ENCODE data around the gene PLXNA2.

PLXNA2 gene

GRCh38 chr1:208227366-208227765 lies 16.8 kb downstream of the PLXNA2 start:
- Histone ChIP-seq H3K9me3 (ENCODE audit: insufficient read depth, low read length) (no peaks in the 10 kb centered on the region), H4K20me1 (ENCODE audit: insufficient read depth, low read length) (no peaks in the 10 kb centered on the region; the same call in 1 of the 2 replicates), H3K27me3 (ENCODE audit: low read depth, low read length) (no peaks in the 10 kb centered on the region), H3K4me3 (ENCODE audit: low read length) (no peak overlapping the region), H2AFZ (ENCODE audit: low read depth, low read length) (no peak overlapping the region), H3K4me2 (ENCODE audit: low read length) (no peak overlapping the region), H3K36me3 (replicated peaks; ENCODE audit: low read depth, low read length) (no peaks in the 10 kb centered on the region), H3K79me2 (ENCODE audit: low read length) (peaks cover 14% of the 10 kb centered on the region), H3K9ac (ENCODE audit: low read length) (no peak overlapping the region), H3K4me1 (ENCODE audit: low read length) (peaks cover 10% of the 10 kb centered on the region; the same call in 1 of the 2 replicates), H3K27ac (ENCODE audit: low read length) (no peak overlapping the region)
- no peak for TF ChIP-seq EZH2phosphoT487 (IDR thresholded peaks at IDR 0.05; ENCODE audit: low read depth)
- no peak for TF ChIP-seq CTCF (IDR thresholded peaks at IDR 0.05; ENCODE audit: low read depth, low read length)

- H2AFZ ChIP-seq (ENCODE audit: low read depth, low read length): no peak overlapping the region
- TF ChIP-seq EZH2phosphoT487 (IDR thresholded peaks at IDR 0.05; ENCODE audit: low read depth) (no peak), CTCF (IDR thresholded peaks at IDR 0.05; ENCODE audit: low read depth, low read length) (no peak)
- H3K4me1 ChIP-seq (ENCODE audit: low read length): peaks cover 10% of the 10 kb centered on the region; the same call in 1 of the 2 replicates
- H3K79me2 ChIP-seq (ENCODE audit: low read length): peaks cover 3% of the 10 kb centered on the region; the same call in 1 of the 2 replicates
- H3K9me3 ChIP-seq (ENCODE audit: insufficient read depth, low read length): no peaks in the 10 kb centered on the region
- H3K27ac ChIP-seq (ENCODE audit: low read length): no peak overlapping the region
- no peaks in the 10 kb centered on the region; the same call in 1 of the 2 replicates for H4K20me1 ChIP-seq (ENCODE audit: insufficient read depth, low read length)
- no peaks in the 10 kb centered on the region for H3K27me3 ChIP-seq (ENCODE audit: low read depth, low read length)
- H3K4me3 ChIP-seq (ENCODE audit: low read length): no peak overlapping the region
- no peak overlapping the region for H3K9ac ChIP-seq (ENCODE audit: low read length)
- no peaks in the 10 kb centered on the region for H3K36me3 ChIP-seq (replicated peaks; ENCODE audit: low read depth, low read length)
- no peak overlapping the region for H3K4me2 ChIP-seq (ENCODE audit: low read length)
Measured at GRCh38 chr1:208225954-208226937, 17.9 kb downstream of the PLXNA2 start.

- no peaks in the 10 kb centered on the region for H3K9me3 ChIP-seq (ENCODE audit: insufficient read depth, low read length)
- TF ChIP-seq EZH2phosphoT487 (IDR thresholded peaks at IDR 0.05; ENCODE audit: low read depth) (no peak), CTCF (IDR thresholded peaks at IDR 0.05; ENCODE audit: low read depth, low read length) (no peak)
- no peak overlapping the region for H3K4me2 ChIP-seq (ENCODE audit: low read length)
- H3K4me3 ChIP-seq (ENCODE audit: low read length): no peak overlapping the region
- H3K27me3 ChIP-seq (ENCODE audit: low read depth, low read length): no peaks in the 10 kb centered on the region
- H3K9ac ChIP-seq (ENCODE audit: low read length): no peak overlapping the region
- no peak overlapping the region for H2AFZ ChIP-seq (ENCODE audit: low read depth, low read length)
- H3K27ac ChIP-seq (ENCODE audit: low read length): no peak overlapping the region
- no peaks in the 10 kb centered on the region for H4K20me1 ChIP-seq (ENCODE audit: insufficient read depth, low read length)
- peaks cover 10% of the 10 kb centered on the region; the same call in 1 of the 2 replicates for H3K4me1 ChIP-seq (ENCODE audit: low read length)
- peaks cover 3% of the 10 kb centered on the region; the same call in 1 of the 2 replicates for H3K79me2 ChIP-seq (ENCODE audit: low read length)
- no peaks in the 10 kb centered on the region for H3K36me3 ChIP-seq (replicated peaks; ENCODE audit: low read depth, low read length)
Measured at GRCh38 chr1:208224192-208224713, 19.9 kb downstream of the PLXNA2 start.

- no peak overlapping the region for H3K9ac ChIP-seq (ENCODE audit: low read length)
- H3K27ac ChIP-seq (ENCODE audit: low read length): no peak overlapping the region
- H2AFZ ChIP-seq (ENCODE audit: low read depth, low read length): no peak overlapping the region
- H3K4me1 ChIP-seq (ENCODE audit: low read length): peaks cover 10% of the 10 kb centered on the region; the same call in 1 of the 2 replicates
- TF ChIP-seq EZH2phosphoT487 (IDR thresholded peaks at IDR 0.05; ENCODE audit: low read depth) (no peak), CTCF (IDR thresholded peaks at IDR 0.05; ENCODE audit: low read depth, low read length) (no peak)
- no peak overlapping the region for H3K4me2 ChIP-seq (ENCODE audit: low read length)
- peaks cover 3% of the 10 kb centered on the region; the same call in 1 of the 2 replicates for H3K79me2 ChIP-seq (ENCODE audit: low read length)
- H3K36me3 ChIP-seq (replicated peaks; ENCODE audit: low read depth, low read length): no peaks in the 10 kb centered on the region
- no peaks in the 10 kb centered on the region for H4K20me1 ChIP-seq (ENCODE audit: insufficient read depth, low read length)
- no peaks in the 10 kb centered on the region for H3K9me3 ChIP-seq (ENCODE audit: insufficient read depth, low read length)
- no peaks in the 10 kb centered on the region for H3K27me3 ChIP-seq (ENCODE audit: low read depth, low read length)
- no peak overlapping the region for H3K4me3 ChIP-seq (ENCODE audit: low read length)
Measured at GRCh38 chr1:208223136-208223535, 21.0 kb downstream of the PLXNA2 start.
